GM12864 (cell line): Measurements from ENCODE around the gene PTPN1.

Experiments used
- DNase-seq: peaks from one replicate; pipeline ENCODE4 v3.0.0-alpha.2; 2011; ENCODE audit warnings: low read depth
- H3K4me3 ChIP-seq: 2 replicates; pipeline ENCODE4 v1.5.1; 2011; ENCODE audit warnings: mild to moderate bottlenecking, low read depth, low read length, control low read depth
- CTCF ChIP-seq: IDR thresholded peaks from 2 replicates; pipeline ENCODE4 v1.5.1; 2011; ENCODE audit warnings: low read depth, mild to moderate bottlenecking, moderate library complexity, low read length, control low read depth, inconsistent platforms; ENCODE audit errors: missing control alignments

The PTPN1 gene

GRCh38 chr20:50509923-50510705 lies at the start of gene PTPN1:
TSS of gene PTPN1 (plus strand) at chr20:50510383. CDS start at chr20:50510528, 145 bp downstream.
- no peak for TF ChIP-seq CTCF

GRCh38 chr20:50460608-50461267 lies 49.4 kb upstream of the PTPN1 start:
- H3K4me3 ChIP-seq = no peak overlapping the region
- DNase-seq = no peak
- peak; percentile 91 for TF ChIP-seq CTCF

More at GRCh38 chr20:50509923-50510705, at the start of gene PTPN1:
- peak; percentile 95 for DNase-seq
- peak within 1 kb of the TSS; percentile 70 for H3K4me3 ChIP-seq

- TF ChIP-seq CTCF = no peak
- no peak overlapping the region for H3K4me3 ChIP-seq
Observed at GRCh38 chr20:50462093-50462690, 48.0 kb upstream of the PTPN1 start.

GRCh38 chr20:50464026-50464724 lies 46.0 kb upstream of the PTPN1 start:
- no peak for DNase-seq
- TF ChIP-seq CTCF = peak; percentile 66
- no peak overlapping the region for H3K4me3 ChIP-seq

More at GRCh38 chr20:50462093-50462690, 48.0 kb upstream of the PTPN1 start:
- DNase-seq = no peak

GRCh38 chr20:50464725-50465650 lies 45.2 kb upstream of the PTPN1 start:
- DNase-seq = no peak
- no peak overlapping the region for H3K4me3 ChIP-seq
- TF ChIP-seq CTCF = no peak

GRCh38 chr20:50467174-50467573 lies 43.0 kb upstream of the PTPN1 start:
- H3K4me3 ChIP-seq = no peak overlapping the region
- no peak for DNase-seq
- no peak for TF ChIP-seq CTCF
